DMS114 treated with DMSO at 0.1 percent for 48 hours (cell line): ENCODE results near the gene MAP3K15.
A peak's percentile ranks its signal among the peaks of the same experiment; 100 is the strongest.

Experiments used
- DNase-seq: peaks from one replicate; lab custom pipeline; 2025; ENCODE audit not compliant: unreplicated experiment; lab: John Stamatoyannopoulos, UW

The MAP3K15 gene, protein sequence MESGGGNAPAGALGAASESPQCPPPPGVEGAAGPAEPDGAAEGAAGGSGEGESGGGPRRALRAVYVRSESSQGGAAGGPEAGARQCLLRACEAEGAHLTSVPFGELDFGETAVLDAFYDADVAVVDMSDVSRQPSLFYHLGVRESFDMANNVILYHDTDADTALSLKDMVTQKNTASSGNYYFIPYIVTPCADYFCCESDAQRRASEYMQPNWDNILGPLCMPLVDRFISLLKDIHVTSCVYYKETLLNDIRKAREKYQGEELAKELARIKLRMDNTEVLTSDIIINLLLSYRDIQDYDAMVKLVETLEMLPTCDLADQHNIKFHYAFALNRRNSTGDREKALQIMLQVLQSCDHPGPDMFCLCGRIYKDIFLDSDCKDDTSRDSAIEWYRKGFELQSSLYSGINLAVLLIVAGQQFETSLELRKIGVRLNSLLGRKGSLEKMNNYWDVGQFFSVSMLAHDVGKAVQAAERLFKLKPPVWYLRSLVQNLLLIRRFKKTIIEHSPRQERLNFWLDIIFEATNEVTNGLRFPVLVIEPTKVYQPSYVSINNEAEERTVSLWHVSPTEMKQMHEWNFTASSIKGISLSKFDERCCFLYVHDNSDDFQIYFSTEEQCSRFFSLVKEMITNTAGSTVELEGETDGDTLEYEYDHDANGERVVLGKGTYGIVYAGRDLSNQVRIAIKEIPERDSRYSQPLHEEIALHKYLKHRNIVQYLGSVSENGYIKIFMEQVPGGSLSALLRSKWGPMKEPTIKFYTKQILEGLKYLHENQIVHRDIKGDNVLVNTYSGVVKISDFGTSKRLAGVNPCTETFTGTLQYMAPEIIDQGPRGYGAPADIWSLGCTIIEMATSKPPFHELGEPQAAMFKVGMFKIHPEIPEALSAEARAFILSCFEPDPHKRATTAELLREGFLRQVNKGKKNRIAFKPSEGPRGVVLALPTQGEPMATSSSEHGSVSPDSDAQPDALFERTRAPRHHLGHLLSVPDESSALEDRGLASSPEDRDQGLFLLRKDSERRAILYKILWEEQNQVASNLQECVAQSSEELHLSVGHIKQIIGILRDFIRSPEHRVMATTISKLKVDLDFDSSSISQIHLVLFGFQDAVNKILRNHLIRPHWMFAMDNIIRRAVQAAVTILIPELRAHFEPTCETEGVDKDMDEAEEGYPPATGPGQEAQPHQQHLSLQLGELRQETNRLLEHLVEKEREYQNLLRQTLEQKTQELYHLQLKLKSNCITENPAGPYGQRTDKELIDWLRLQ (N-terminal part only)

GRCh38 chrX:19514791-19515614 is at the start of gene MAP3K15:
Gene MAP3K15 (minus strand): TSS chrX:19515508. CDS start chrX:19515261, 247 bp downstream.
- DNase-seq, result peak; percentile 6

GRCh38 chrX:19564606-19565005 is 49.3 kb upstream of the MAP3K15 start:
- DNase-seq, result no peak

- no peak for DNase-seq
These were observed 48.4 kb upstream of the MAP3K15 start for GRCh38 chrX:19563746-19564145.

- no peak for DNase-seq
These were observed 48.0 kb upstream of the MAP3K15 start for GRCh38 chrX:19563327-19563726.

DNA sequence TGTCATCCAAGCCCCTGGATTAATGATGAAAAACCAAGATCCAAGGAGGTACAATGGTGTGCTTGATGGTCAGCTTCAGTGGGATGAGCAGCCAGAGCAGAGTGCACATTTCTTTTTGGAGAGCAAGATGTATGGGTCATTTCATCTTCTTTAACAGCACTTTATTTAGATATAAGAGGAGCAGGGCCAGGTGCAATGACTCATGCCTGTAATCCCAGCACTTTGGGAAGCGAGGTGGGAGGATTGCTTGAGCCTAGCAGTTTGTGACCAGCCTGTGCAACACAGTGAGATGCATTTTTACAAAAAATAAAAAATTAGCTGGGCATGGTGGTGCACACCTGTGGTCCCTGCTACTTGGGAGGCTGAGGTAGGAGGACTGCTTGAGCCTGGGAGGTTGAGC is 45.3 kb upstream of the MAP3K15 start:
- DNase-seq, result no peak

- no peak for DNase-seq
These were observed 42.5 kb upstream of the MAP3K15 start for GRCh38 chrX:19557822-19558221.

- no peak for DNase-seq
These were observed 40.9 kb upstream of the MAP3K15 start for GRCh38 chrX:19556202-19556601.

- DNase-seq, result no peak
These were observed 40.4 kb upstream of the MAP3K15 start for GRCh38 chrX:19555683-19556082.

DNA sequence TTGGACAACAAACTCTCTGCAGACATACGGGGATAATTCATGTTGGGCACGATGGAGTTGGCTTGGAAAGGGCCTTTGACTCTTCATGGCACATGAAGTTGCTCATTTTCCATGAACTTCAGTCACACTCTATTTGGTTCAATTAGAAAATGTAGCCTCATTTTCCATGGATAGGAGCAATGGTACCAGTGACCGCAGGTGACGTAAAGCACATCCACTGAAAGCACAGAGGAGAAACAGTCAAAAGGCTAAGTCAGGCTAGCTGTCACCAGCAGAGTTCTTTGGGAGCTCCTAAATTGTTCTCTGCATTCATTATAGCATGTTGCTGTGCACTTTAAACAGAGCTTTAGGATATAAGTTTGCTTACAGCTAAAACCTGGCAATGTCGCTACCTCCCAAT is 39.9 kb upstream of the MAP3K15 start:
- DNase-seq, result no peak

DNA sequence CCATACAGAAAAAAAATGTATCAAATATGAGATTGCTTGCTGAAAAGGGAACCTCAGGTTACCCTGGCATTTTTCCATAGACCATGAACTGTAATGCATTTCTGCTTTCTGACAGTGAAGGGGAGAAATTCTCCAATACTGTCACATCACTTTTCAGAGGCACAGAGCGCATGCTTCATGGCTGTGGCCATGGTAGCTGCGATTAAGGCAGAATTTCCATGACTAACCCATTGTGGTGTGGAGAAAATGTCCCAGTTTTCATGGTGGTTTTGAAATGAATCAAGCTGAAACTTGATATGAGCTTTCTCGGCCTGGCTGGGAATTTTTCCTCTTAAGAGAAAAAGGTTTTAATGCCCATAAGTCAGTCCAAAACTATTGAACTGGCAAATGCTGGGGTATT is 39.5 kb upstream of the MAP3K15 start:
- no peak for DNase-seq

- no peak for DNase-seq
These were observed 37.5 kb upstream of the MAP3K15 start for GRCh38 chrX:19552793-19553192.

DNA sequence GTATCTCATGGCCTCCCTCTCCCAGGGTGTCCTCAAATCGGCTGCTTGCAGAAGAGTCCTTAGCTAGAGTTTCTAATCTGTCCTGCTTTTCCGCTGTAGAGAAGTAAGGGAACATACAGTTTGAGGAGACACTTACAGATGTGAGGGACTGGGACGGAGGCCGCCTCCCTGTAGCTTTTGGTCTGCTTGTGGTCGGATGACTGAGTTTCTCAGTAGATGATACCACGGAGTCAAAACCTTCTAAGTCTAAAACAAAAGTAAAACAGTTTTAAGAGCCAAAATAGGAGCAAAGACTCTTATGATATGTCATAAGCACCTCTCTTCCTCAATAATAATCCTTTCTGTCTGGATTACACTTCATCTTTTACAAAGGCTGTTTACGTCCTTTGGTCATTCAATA is 34.5 kb upstream of the MAP3K15 start:
- DNase-seq, result no peak

- DNase-seq, result no peak
These were observed 33.6 kb upstream of the MAP3K15 start for GRCh38 chrX:19548934-19549333.

GRCh38 chrX:19548279-19548678 is 33.0 kb upstream of the MAP3K15 start:
- DNase-seq, result no peak

DNA sequence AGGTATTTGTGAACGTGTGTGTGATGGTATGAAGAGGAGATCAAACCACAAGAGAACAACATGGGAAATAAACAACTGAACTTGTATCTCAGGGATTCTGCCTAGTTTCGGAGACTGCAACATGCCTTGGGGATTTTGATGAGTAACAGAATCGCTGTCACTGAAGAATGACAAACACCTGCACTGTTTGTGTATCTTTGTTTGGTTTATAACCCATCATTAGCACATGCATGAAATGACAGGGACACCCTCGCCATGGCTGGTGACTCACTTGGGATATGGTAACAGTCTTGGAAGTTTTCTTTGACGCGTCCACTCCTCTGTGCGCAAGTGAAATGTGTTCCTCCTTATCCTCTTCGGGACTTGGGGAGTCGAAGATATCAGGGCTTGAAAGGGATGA is 30.3 kb upstream of the MAP3K15 start:
- DNase-seq, result no peak

GRCh38 chrX:19544693-19545305 is 29.5 kb upstream of the MAP3K15 start:
- DNase-seq, result peak; percentile 26

GRCh38 chrX:19543951-19544381 is 28.7 kb upstream of the MAP3K15 start:
- no peak for DNase-seq

GRCh38 chrX:19543020-19543715 is 27.9 kb upstream of the MAP3K15 start:
- no peak for DNase-seq

DNA sequence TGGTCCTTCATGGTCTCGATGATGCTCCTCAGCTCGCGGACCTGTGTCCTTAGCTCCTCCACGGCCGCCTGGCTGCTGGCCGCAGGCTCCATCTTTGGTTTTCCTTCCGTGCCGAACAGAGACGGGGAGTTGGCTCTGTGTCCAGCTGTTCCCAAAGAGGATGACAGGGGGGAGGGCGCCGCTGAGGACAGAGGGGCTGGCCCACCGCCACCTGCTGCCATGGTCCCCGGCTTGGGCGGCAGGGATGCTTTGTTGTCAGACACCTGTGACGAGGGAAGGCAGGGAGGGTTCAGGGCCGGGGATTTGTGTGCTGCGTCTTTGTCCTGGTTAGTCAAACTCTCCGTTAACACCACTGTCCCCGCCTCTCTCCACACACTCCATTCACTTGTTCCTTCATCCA is 26.6 kb upstream of the MAP3K15 start:
- DNase-seq, result no peak
